Erythroblast (primary cell): Measurements from ENCODE around the gene ZNF316.

Experiments used
- DNase-seq, 2 experiments: peaks; one replicate each; lab custom pipeline; 2025; lab: John Stamatoyannopoulos, UW
- GATA1 ChIP-seq: IDR thresholded peaks from 2 replicates; pipeline ENCODE4 v1.6.1; 2011; ENCODE audit warnings: low read depth, mild to moderate bottlenecking, control low read depth, low read length, moderate library complexity
- POLR2A ChIP-seq: IDR thresholded peaks from 2 replicates; pipeline ENCODE4 v1.6.1; 2011; ENCODE audit warnings: mild to moderate bottlenecking, low read length

The ZNF316 gene

DNA sequence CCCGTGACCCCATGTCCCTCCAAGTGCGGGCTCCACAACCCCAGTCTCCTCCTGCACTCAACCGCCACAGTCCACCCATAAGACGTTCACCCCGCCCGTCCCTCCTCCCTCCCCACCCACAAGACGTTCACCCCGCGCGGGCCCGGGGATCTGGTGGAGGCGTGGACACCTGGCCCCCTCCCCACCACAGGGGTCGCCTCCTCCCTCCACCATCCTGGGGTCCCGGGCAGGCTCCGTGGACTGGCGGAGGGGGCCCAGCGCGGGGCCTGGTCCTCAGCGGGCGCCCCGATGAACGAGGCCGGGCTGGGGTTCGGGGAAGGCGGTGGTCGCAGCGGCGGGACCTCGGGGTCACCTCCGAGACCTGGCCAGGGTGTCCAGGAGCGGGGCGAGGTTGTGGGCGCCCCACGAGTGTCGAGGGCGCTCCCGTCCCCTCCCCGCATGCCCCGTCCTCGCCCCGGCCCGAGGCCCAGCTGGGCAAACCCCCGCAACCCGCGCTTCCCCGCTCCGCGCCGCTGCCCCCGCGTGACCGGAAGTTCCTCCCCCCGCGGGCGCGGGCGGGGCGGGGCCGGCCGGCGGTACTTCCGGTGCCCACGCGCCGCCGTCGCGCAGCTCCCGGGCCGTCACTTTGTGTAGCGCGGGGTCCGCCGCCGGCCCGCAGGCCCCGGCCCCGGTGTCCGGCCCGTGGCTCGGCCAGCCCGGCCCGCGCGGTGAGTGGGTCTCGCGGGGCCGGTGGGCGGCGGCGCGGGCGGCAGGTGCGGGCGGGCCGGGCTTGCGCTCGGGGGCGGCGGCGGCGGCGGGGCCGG lies at the start of gene ZNF316:
Gene ZNF316, plus strand, starts transcription at position 578 of the 803 bp plus-strand sequence. CDS start 5,092 bp downstream, outside the sequence.
- peak; percentile 27 for TF ChIP-seq POLR2A
- TF ChIP-seq GATA1, result no peak
- peak; percentile 66 to 78 for DNase-seq

DNA sequence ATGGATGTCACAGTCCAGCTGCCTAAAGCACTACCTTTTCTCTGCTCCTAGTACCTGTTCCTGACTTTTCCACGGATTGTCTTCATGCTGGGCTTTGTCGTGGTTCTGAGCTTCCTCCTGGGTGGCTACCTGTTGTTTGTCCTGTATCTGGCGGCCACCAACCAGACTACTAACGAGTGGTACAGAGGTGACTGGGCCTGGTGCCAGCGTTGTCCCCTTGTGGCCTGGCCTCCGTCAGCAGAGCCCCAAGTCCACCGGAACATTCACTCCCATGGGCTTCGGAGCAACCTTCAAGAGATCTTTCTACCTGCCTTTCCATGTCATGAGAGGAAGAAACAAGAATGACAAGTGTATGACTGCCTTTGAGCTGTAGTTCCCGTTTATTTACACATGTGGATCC lies 48.6 kb upstream of the ZNF316 start:
- TF ChIP-seq GATA1, result no peak
- TF ChIP-seq POLR2A, result no peak

DNA sequence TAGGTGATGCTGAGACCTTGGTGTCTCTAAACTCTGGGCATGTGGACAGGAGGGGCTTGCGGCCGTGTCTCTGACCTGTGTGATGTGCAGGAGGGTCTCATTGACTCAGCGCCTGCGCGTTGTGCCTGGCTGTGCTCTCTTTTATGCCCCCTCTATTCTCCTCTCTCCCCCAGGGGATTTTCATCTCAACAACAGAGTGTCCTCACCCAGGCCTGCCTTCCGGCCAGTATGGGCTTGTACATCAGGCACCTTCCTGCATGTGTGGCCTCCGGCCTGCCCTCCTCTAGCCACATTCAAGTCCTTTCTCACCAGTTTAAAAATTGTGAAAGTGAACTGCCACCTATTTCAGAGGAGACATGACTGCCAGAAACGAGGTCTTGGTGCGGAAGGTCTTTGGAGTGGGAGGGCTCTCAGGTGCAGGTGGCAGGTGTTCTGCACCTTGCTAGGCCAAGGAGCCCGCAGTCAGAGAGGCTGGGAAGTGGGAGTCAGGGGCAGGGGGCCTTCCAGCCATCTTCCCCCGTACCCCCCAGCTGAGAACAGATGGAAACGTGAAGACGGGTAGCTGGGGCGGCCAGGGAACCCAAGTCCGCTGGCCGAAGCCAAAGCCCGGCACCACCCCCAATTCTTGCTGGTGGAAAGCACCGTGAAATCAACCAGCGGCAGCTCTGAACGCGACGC lies 47.8 kb upstream of the ZNF316 start:
- TF ChIP-seq GATA1 (no peak), POLR2A (no peak)
- DNase-seq, result no peak

More for the DNA sequence above, 48.6 kb upstream of the ZNF316 start:
- no peak for DNase-seq

DNA sequence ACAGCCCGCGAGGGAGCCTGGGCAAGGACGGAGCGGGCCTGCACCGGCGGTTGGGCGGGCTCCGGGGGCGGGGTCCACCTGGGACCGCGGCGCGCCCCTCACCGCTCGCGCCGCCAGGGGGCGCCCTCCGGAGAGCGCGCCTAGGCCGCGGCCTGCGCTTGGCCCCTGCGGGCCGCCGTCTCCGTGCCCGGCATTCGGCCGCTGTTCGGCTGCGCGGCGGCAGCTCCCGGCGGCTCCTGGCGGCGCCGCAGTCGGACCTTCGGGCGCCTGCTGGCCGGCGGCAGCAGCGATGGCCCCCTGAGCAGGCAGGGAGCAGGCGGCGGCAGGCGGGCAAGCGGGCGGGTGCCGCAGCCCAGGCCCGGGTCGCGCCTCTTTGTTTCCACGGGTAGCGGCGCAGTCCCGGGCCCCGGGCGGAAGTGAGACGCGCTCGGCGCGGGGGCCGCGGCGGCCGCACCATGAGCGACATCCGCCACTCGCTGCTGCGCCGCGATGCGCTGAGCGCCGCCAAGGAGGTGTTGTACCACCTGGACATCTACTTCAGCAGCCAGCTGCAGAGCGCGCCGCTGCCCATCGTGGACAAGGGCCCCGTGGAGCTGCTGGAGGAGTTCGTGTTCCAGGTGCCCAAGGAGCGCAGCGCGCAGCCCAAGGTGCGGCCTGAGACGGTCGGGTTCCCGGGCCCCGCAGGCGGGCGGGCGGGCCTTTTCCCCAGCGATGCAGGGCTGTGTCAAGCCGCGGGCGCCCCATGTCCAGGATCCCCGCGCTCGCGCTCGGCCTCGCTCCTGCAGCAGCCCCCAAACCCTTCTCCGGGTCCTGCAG lies 47.1 kb upstream of the ZNF316 start, which contains the start of gene INTS15:
Gene INTS15, plus strand, starts transcription at position 193 of the 816 bp plus-strand sequence. Its CDS starts 263 bp downstream, at position 456.
- TF ChIP-seq POLR2A (peak; percentile 80), GATA1 (no peak)
- peak; percentile 91 to 95 for DNase-seq

DNA sequence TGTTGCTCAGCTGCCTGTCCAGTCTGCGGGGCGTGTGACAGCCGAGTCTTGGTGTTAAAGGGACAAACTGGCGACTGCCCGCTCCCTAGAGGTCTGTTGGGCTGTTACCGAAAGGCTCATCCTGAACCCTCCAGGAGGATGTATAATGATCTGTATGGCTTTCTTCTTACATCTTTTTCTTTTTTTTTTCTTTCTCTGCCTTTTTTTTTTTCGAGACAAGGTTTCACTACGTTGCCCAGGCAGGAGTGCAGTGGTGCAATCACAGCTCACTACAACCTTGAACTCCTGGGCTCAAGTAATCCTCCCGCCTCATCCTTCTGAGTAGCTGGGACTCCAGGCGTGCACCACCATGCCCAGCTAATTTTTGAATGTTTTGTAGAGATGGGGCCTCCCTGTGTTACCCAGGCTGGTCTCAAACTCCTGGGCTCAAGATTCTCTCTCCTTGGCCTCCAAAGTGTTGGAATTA lies 46.4 kb upstream of the ZNF316 start:
- DNase-seq, result no peak
- TF ChIP-seq GATA1, result no peak
- no peak for TF ChIP-seq POLR2A

DNA sequence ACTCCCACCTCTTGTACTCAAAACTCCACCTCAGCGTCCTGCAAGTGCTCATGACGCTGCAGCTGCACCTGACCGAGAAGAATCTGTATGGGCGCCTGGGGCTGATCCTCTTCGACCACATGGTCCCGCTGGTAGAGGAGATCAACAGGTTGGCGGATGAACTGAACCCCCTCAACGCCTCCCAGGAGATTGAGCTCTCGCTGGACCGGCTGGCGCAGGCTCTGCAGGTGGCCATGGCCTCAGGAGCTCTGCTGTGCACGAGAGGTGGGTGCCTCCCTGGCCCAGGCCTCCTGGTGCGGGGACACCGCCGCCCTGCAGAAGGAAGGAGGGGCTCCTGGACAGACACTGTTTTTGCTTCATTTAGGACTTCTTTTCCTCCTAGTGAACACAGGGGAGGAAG lies 37.0 kb upstream of the ZNF316 start:
- no peak for DNase-seq
- no peak for TF ChIP-seq GATA1
- no peak for TF ChIP-seq POLR2A

DNA sequence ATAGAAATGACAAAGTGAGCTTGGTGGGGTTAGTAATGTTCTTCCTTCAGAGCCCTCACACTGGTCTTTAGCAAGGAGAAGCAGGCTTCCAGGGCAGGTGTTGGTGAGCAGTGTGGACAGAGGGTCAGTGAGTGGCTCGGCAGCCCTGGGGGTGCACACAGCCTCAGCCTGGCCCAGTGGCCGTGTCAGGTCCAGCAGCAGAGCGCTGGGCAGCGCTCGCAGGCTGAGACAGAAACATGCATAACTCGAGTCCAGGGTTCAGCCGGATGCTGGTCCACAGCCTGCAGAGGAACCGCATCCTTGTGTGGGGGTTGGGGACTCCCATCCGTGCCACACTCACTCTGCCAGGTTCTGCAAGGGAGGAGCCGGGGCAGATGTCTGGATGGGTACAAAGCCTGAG lies 32.7 kb upstream of the ZNF316 start:
- no peak for DNase-seq
- TF ChIP-seq GATA1 (no peak), POLR2A (no peak)

DNA sequence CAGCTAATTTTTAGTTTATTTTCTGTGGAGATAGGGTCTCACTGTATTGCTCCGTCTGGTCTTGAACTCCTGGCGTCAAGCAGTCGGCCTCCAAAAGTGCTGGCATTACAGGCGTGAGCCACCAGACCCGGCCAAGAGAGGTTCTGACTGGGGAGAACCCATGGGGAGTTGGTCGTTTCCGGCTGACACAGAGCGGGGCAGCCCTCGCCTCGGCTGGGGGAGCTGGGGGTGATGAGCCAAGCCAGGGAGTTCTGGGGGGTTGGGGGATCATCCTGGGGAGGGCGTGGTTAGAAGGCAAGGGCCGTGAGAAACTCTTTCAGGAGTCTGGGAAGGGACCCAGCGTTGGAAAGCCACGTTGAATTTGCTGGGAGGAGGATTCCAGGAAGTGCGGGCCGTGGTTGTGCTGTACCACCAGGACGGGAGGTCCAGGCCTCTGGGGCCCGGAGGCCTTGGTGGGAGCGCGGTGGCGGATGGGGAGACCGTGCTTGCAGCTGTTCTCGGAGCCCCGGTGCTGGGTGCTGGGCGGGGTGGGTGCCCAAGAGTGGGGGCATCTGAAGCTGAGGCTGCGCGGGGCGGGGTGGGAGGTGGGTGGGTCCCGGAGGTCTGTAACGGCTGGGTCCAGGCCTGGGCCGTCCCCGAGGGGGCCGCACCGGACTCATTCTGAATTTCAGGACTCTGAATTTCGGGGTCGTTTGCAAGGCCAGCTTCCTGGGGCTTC lies 30.1 kb upstream of the ZNF316 start:
- no peak for DNase-seq
- TF ChIP-seq GATA1 (no peak), POLR2A (no peak)

DNA sequence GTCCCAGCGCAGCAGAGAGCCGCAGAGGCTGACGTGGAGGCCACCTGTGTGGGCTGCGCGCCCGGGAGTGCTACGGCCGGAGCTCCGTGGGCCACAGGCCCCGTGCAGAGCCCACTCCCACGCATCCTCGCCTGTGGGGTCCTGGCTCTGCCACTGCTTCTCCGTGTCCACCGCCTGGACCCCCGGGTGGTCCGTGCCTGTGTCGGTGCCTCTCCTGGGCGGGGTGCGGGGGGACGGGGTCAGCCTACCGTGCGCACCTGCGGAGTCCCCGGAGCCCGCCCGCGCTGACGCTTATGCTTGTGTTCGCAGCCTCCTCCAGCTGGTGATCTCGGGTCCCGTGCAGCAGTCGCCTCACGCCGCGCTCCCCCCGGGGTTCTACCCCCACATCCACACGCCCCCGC lies 29.5 kb upstream of the ZNF316 start:
- DNase-seq, result no peak
- TF ChIP-seq POLR2A (no peak), GATA1 (no peak)

DNA sequence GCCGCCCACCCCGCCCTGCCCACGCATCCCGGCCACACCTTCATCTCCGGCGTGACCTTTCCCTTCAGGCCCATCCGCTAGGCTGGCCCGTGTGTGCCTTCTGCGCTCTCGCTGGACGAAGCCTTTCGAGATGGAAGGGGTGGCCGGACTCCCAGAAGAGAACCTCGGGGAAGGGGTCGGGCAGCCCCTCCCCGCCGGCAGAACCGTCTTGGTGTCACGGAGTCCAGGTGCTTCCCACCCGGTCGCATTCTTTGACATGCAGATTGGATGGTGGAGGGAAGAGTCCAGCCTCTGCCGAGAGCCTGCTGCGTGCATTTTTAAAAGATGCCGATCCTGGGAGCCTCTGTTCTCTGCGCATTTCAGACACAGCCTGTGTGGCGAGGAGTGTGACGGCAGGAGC lies 29.0 kb upstream of the ZNF316 start:
- no peak for DNase-seq
- TF ChIP-seq GATA1, result no peak
- no peak for TF ChIP-seq POLR2A

DNA sequence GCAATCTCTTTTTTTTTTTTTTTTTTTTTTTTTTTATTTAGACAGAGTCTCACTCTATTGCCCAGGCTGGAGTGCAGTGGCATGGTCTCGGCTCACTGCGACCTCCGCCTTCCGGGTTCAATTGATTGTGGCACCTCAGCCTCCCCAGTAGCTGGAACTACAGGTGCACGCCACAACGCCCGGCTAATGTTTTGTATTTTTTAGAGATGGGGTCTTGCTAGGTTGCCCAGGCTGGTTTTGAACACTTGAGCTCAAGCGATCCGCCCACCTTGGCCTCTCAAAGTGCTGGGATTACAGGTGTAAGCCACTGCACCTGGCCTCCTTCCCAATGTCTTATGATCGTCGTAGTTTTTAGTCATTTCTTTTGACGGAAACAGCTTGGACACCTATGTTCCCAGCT lies 28.3 kb upstream of the ZNF316 start:
- no peak for DNase-seq
- TF ChIP-seq GATA1, result no peak
- TF ChIP-seq POLR2A, result no peak

DNA sequence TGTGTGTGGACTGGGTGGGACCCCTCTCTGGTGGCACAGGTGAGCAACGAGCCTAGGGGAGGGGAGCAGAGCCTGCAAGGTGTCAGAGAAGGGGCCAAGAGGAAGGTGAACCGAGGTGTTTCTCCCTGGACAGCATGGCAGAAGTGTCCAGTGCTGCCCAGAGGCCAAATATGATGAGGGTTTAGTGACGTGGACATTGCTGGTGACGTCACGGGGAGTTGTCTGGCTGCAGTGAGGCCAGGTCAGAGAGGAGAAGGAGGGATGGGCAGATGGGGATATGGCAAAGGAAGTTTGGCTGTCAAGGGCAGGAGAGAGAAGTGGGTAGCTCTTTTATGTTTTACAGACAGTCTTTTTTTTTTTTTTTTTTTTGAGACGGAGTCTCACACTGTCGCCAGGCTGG lies 24.3 kb upstream of the ZNF316 start:
- TF ChIP-seq GATA1 (no peak), POLR2A (no peak)
- DNase-seq, result no peak

DNA sequence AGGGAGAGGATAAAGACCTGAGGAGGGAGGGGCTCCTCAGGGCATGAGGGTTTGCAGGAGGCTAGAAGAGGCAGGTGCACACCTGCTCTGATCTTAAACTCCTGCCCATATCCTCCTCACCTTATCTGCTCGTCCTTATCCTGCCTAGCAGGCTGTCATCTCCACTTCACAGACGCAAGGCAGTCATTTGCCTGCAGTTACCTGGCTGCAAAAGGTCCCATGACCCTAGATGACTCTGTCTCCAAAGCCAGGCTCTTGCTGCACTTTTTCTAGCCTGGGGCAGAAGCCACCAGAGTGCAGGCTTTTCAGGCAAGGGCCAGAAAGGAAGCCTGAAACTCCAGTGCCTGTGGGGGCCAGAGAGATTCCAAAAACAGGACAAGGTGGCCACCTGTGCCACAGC lies 23.4 kb upstream of the ZNF316 start:
- no peak for TF ChIP-seq GATA1
- TF ChIP-seq POLR2A, result no peak
- no peak for DNase-seq
